ENCODE results near the gene MAPKAP1.

GRCh38 chr9:125428902-125429467 is 278.0 kb downstream of the MAPKAP1 start:
- TF ChIP-seq POLR2AphosphoS5 (IDR thresholded peaks at IDR 0.05; ENCODE audit: low read depth, low read length): no peak
- TF ChIP-seq SIN3A (IDR thresholded peaks at IDR 0.05; ENCODE audit: borderline replicate concordance, insufficient read depth, low read length): no peak
- no peak for TF ChIP-seq REST (IDR thresholded peaks at IDR 0.05; ENCODE audit: insufficient read depth in 1 of 2, low read depth in 2 of 2, low read length in 2 of 2)
- TF ChIP-seq TAF1 (IDR thresholded peaks at IDR 0.05; ENCODE audit: borderline replicate concordance, insufficient read depth, low read length): no peak
- no peak for TF ChIP-seq FOXP2 (optimal IDR thresholded peaks at IDR 0.05; ENCODE audit: borderline replicate concordance, extremely low read depth, extremely low read length, insufficient read depth)
